Ovary (tissue), 9 donors: ENCODE data around the gene FUT4. TPM values are rescaled to one million over a fixed set of nuclear protein-coding genes. Genes with fewer than 3 reads are reported as not detected.

ENCODE experiments used
- DNase-seq, 5 donors: peaks; one replicate each; pipeline ENCODE4 v3.0.0-alpha.2; 2019 to 2020
- H3K27ac ChIP-seq, 2 donors: fragments of 200-600 bp; one replicate each; pipeline versions ENCODE4 v1.5.1 to v1.8.0; 2019 to 2022
- H3K27me3 ChIP-seq: fragments of 200-600 bp; one replicate; pipeline ENCODE4 v1.8.0; 2022
- H3K36me3 ChIP-seq: fragments of 200-600 bp; sonication (generic); one replicate; pipeline ENCODE4 v1.5.1; 2019
- H3K4me1 ChIP-seq: one replicate; pipeline ENCODE4 v1.8.1; 2013; ENCODE audit warnings: mild to moderate bottlenecking, moderate library complexity; ENCODE audit not compliant: insufficient read depth
- H3K4me3 ChIP-seq: fragments of 200-600 bp; sonication (generic); one replicate; pipeline ENCODE4 v1.5.1; 2017
- H3K9me3 ChIP-seq, 2 donors: fragments of 200-600 bp in 1 of 2; sonication (generic) in 1 of 2; one replicate each; pipeline versions ENCODE4 v1.5.1 to v1.8.1; 2013 to 2019; ENCODE audit warnings: mild to moderate bottlenecking in 1 of 2, moderate library complexity in 1 of 2
- EP300 ChIP-seq: sonication (generic); formaldehyde crosslinking; IDR thresholded peaks from one replicate; pipeline ENCODE4 v1.6.1; 2017; ENCODE audit warnings: antibody characterized with exemption
- POLR2A ChIP-seq: fragments of 450-650 bp; IDR thresholded peaks from one replicate; pipeline ENCODE4 v1.6.1; 2017; ENCODE audit warnings: antibody characterized with exemption, mild to moderate bottlenecking, moderate library complexity
- WGBS, 3 donors: extraction: QIAGEN DNeasy Blood & Tissue Kit in 1 of 3; methylation state at CpG; one replicate each; pipeline versions ENCODE4 v1.1.5 to v1.1.7; 2013 to 2017; 5-methylcytosine and 5-hydroxymethylcytosine counted together
- intact Hi-C, 4 donors: fragments of 100-400 bp; cut with DNase I; formaldehyde crosslinking; loops; one replicate each; pipeline versions ENCODE4 v1.11.0 to v1.15.1; 2022 to 2023
- polyA plus RNA-seq, 2 donors: library from polyadenylated mRNA; stranded (reverse); fragments of 200-250 nt in 1 of 2; fragments of 350-450 nt in 1 of 2; fragmentation: Illumina TruSeq in 1 of 2; extraction: RNeasy Lipid Tissue Mini Kit (QIAGEN cat#74804) in 1 of 2; gene quantifications; one replicate each; pipeline ENCODE4 v1.2.3, GENCODE V29; 2013 to 2014
- total RNA-seq, 7 donors: library from RNA; depleted of rRNA in 2 of 7; stranded (reverse); fragments of >200 nt in 2 of 7; fragmentation: NEBNext Ultra II Directional in 3 of 7; extraction: Animal tissue kit (Norgen Biotek cat#: 25700) in 3 of 7; gene quantifications; one replicate each; pipeline versions ENCODE4 v1.1.0 to v1.2.4, GENCODE V29; 2016 to 2023
- TF ChIP-seq, protein P1 (sequence below), 3 donors: fragments of 450-650 bp in 2 of 3; fragments of 200-600 bp in 1 of 3; IDR thresholded peaks; one replicate each; pipeline versions ENCODE4 v1.5.1 to v1.8.0; 2016 to 2022; ENCODE audit warnings: antibody characterized with exemption in 3 of 3, mild to moderate bottlenecking in 1 of 3
- donor health status: DM: no; HTN: no; CAD: no; lungs with moderate emphysema.
- donor health status: DM: no; HTN: no; CAD: no.
- donor health status: Bipolar disorder and iron deficiency.
- donor health status: DM: yes; HTN: yes; CAD: no.
- donor health status: DM: no; HTN: no; CAD: no.
- donor health status: DM: yes; HTN: yes; CAD: no.

FUT4 gene
- total and polyA plus RNA-seq, 9 donors, result 2.7 to 7.3 (median 5.7) TPM

DNA sequence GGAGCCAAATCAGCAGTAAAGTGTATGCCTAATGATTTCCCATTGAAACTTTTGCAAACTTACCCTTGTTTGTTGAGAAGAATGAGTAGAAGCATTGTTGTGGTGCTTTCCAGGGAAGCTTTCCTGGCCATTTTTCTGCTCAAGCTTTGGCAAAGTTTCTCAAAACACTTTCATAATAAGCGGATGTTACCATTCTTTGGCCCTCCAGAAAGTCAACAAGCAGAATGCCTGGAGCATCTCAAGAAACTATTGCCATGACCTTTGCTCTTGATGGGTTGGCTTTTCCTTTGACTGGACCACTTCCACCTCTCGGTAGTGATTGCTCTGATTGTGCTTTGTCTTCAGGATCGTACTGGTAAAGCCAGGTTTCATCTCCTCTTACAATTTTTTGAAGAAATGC is 34.1 kb downstream of the FUT4 start:
- Histone ChIP-seq H3K9me3 (no peaks in the 10 kb centered on the region), H3K4me1 (peaks cover 4% of the 10 kb centered on the region), H3K4me3 (no peak overlapping the region), H3K36me3 (no peaks in the 10 kb centered on the region), H3K27ac (no peak overlapping the region), H3K27me3 (no peaks in the 10 kb centered on the region)
- DNase-seq, result no peak
- TF ChIP-seq, protein P1, sequence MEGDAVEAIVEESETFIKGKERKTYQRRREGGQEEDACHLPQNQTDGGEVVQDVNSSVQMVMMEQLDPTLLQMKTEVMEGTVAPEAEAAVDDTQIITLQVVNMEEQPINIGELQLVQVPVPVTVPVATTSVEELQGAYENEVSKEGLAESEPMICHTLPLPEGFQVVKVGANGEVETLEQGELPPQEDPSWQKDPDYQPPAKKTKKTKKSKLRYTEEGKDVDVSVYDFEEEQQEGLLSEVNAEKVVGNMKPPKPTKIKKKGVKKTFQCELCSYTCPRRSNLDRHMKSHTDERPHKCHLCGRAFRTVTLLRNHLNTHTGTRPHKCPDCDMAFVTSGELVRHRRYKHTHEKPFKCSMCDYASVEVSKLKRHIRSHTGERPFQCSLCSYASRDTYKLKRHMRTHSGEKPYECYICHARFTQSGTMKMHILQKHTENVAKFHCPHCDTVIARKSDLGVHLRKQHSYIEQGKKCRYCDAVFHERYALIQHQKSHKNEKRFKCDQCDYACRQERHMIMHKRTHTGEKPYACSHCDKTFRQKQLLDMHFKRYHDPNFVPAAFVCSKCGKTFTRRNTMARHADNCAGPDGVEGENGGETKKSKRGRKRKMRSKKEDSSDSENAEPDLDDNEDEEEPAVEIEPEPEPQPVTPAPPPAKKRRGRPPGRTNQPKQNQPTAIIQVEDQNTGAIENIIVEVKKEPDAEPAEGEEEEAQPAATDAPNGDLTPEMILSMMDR (IDR thresholded peaks at IDR 0.05), result no peak
- TF ChIP-seq EP300 (no peak), POLR2A (no peak)
- intact Hi-C loops, result no loop called here
- WGBS, 3 donors, result 10 to 25% (median 15%) methylated on average over 3 of the region's 3 CpGs

GRCh38 chr11:94581926-94582325 is 38.2 kb downstream of the FUT4 start:
- peaks cover 3% of the 10 kb centered on the region for H3K4me1 ChIP-seq
- no peak for DNase-seq
- intact Hi-C loops, result no loop called here
- no peaks in the 10 kb centered on the region for H3K9me3 ChIP-seq
- no peak for TF ChIP-seq POLR2A
- TF ChIP-seq, protein P1 (IDR thresholded peaks at IDR 0.05), result no peak
- TF ChIP-seq EP300, result no peak
- H3K36me3 ChIP-seq, result no peaks in the 10 kb centered on the region
- no peak overlapping the region for H3K27ac ChIP-seq
- 0 to 89% (median 80%) methylated on average over 1 of the region's 1 CpG for WGBS, 3 donors
- H3K4me3 ChIP-seq, result no peak overlapping the region
- H3K27me3 ChIP-seq, result no peaks in the 10 kb centered on the region

DNA sequence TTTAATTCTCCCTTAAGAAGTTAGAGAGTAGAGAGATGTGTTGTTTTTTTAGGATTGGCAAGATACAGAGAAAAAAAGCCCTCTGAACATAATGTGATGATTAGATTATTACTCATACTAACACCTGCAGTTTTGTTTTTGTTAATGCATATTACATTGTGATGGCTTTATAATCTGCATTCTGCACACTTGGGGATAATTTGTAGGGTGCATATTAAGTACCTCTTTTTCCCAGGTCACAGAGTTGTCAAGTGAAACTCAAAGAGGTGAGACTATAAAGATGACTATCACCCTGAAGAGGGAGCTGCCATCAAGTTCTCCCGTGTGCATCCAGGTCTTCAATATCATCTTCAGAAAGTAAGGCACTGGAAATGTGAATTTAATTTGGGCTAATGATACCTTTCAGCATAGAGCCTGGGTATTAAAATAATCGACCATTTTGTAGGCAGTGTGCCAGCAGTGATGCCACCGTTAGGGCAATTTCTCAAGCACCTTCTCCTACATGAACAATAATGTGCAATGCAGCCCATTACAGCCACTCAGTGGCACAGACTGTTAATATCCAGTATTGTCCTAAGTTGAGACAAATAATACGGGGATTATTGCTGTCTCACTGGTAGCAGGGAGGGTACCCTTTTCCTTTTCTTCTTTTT is 39.6 kb downstream of the FUT4 start:
- no peak for DNase-seq
- 80 to 85% (median 81%) methylated on average over 4 of the region's 4 CpGs for WGBS, 3 donors
- TF ChIP-seq, protein P1 (IDR thresholded peaks at IDR 0.05), result no peak
- no peak for TF ChIP-seq EP300
- TF ChIP-seq POLR2A, result no peak
- no peak overlapping the region for H3K27ac ChIP-seq
- no peaks in the 10 kb centered on the region for H3K4me1 ChIP-seq
- intact Hi-C loops, result no loop called here
- H3K4me3 ChIP-seq, result no peak overlapping the region
- no peaks in the 10 kb centered on the region for H3K36me3 ChIP-seq
- no peaks in the 10 kb centered on the region for H3K9me3 ChIP-seq
- no peaks in the 10 kb centered on the region for H3K27me3 ChIP-seq

DNA sequence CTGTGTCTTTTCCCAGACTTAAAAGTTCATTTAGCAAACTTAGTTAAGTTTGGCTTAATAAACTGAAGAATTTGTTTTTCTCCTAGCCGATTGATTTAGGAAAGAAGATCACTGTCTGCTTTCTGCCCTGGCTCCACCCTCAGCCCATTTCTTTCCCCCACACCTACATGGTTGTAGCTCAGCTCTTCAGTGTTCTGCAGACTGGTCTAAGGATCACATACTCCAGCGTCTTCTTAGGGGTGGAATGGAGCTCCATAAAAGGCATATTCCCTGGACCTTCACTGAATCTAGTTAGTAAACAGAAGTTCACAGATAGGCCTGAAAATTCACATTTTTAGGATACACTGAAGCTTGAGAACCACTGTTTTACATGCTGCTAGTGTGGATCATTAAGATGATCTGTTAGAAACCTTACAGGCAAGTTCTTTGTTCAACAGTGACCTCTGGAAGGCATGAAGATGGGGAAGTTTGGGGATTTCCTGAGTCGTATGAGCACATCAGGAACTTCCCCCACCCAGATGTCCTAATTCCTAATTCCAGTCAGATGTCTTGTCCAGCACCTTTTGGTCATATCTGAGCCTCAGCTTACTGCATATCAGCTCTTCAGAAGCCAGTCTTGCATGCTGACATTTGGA is 40.3 kb downstream of the FUT4 start:
- no peaks in the 10 kb centered on the region for H3K27me3 ChIP-seq
- intact Hi-C loops, result no loop called here
- H3K36me3 ChIP-seq, result no peaks in the 10 kb centered on the region
- no peaks in the 10 kb centered on the region for H3K4me1 ChIP-seq
- no peak overlapping the region for H3K27ac ChIP-seq
- no peaks in the 10 kb centered on the region for H3K9me3 ChIP-seq
- no peak overlapping the region for H3K4me3 ChIP-seq
- TF ChIP-seq, protein P1 (IDR thresholded peaks at IDR 0.05), result no peak
- TF ChIP-seq EP300, result no peak
- TF ChIP-seq POLR2A, result no peak
- DNase-seq, result no peak
- 70 to 78% (median 74%) methylated on average over 3 of the region's 3 CpGs for WGBS, 3 donors
